Osteocyte (in vitro differentiated cells): ENCODE data around the gene MAP4K4. TPM values are rescaled to one million over a fixed set of nuclear protein-coding genes. Genes with fewer than 3 reads are reported as not detected.

Experiments
- DNase-seq: peaks from one replicate; pipeline ENCODE4 v3.0.0; 2021; ENCODE audit warnings: mixed read lengths; ENCODE audit not compliant: unreplicated experiment; ENCODE audit errors: extremely low spot score
- H3K27ac Mint-ChIP-seq: one replicate; pipeline ENCODE4 v1.8.0; 2021; ENCODE audit warnings: mild to moderate bottlenecking, mixed read lengths; ENCODE audit not compliant: unreplicated experiment
- H3K27me3 Mint-ChIP-seq: one replicate; pipeline ENCODE4 v1.8.0; 2021; ENCODE audit warnings: mixed read lengths; ENCODE audit not compliant: unreplicated experiment
- H3K36me3 Mint-ChIP-seq: one replicate; pipeline ENCODE4 v1.8.0; 2021; ENCODE audit warnings: mixed read lengths; ENCODE audit not compliant: unreplicated experiment
- H3K4me1 Mint-ChIP-seq: one replicate; pipeline ENCODE4 v1.8.0; 2021; ENCODE audit warnings: mixed read lengths; ENCODE audit not compliant: unreplicated experiment
- H3K4me3 Mint-ChIP-seq: one replicate; pipeline ENCODE4 v1.8.0; 2021; ENCODE audit warnings: mild to moderate bottlenecking, moderate library complexity, mixed read lengths; ENCODE audit not compliant: unreplicated experiment
- H3K9me3 Mint-ChIP-seq: one replicate; pipeline ENCODE4 v1.8.0; 2021; ENCODE audit warnings: mixed read lengths; ENCODE audit not compliant: unreplicated experiment
- CTCF ChIP-seq: fragments of 200-600 bp; sonication (generic); IDR thresholded peaks from 2 replicates; pipeline ENCODE4 v1.5.0; 2021; ENCODE audit warnings: antibody characterized with exemption, mild to moderate bottlenecking, moderate library complexity
- total RNA-seq: library from RNA; stranded (reverse); gene quantifications from 2 replicates; pipeline ENCODE4 v1.2.1, GENCODE V29; 2021

Gene MAP4K4
- total RNA-seq, 1 donor from 2014 or later: 126 TPM

- Mint-ChIP-seq H3K27me3 (no peaks in the 10 kb centered on the region), H3K27ac (no peak overlapping the region), H3K4me3 (no peak overlapping the region), H3K4me1 (peaks cover 3% of the 10 kb centered on the region), H3K36me3 (peaks cover 45% of the 10 kb centered on the region), H3K9me3 (no peaks in the 10 kb centered on the region)
- DNase-seq: no peak
- TF ChIP-seq CTCF: no peak
Observed at GRCh38 chr2:101881131-101881530, 183.6 kb downstream of the MAP4K4 start.

GRCh38 chr2:101882769-101883307 lies 185.3 kb downstream of the MAP4K4 start:
- Mint-ChIP-seq H3K4me3 (no peak overlapping the region), H3K9me3 (no peaks in the 10 kb centered on the region), H3K27ac (no peak overlapping the region), H3K4me1 (peaks cover 3% of the 10 kb centered on the region), H3K36me3 (peaks cover 46% of the 10 kb centered on the region), H3K27me3 (no peaks in the 10 kb centered on the region)
- DNase-seq: no peak
- TF ChIP-seq CTCF: no peak

GRCh38 chr2:101883860-101884259 lies 186.4 kb downstream of the MAP4K4 start:
- Mint-ChIP-seq H3K27me3 (no peaks in the 10 kb centered on the region), H3K4me1 (peaks cover 3% of the 10 kb centered on the region), H3K9me3 (no peaks in the 10 kb centered on the region), H3K36me3 (peaks cover 51% of the 10 kb centered on the region), H3K27ac (peak overlapping the region; percentile 50), H3K4me3 (no peak overlapping the region)
- peak; percentile 72 for TF ChIP-seq CTCF
- DNase-seq: no peak

GRCh38 chr2:101884423-101884822 lies 186.9 kb downstream of the MAP4K4 start:
- Mint-ChIP-seq H3K27me3 (no peaks in the 10 kb centered on the region), H3K27ac (no peak overlapping the region), H3K4me1 (peaks cover 3% of the 10 kb centered on the region), H3K36me3 (peaks cover 51% of the 10 kb centered on the region), H3K9me3 (no peaks in the 10 kb centered on the region), H3K4me3 (no peak overlapping the region)
- TF ChIP-seq CTCF: no peak
- no peak for DNase-seq

GRCh38 chr2:101887328-101887727 lies 189.8 kb downstream of the MAP4K4 start:
- Mint-ChIP-seq H3K27me3 (no peaks in the 10 kb centered on the region), H3K4me3 (no peak overlapping the region), H3K36me3 (peaks cover 56% of the 10 kb centered on the region), H3K9me3 (no peaks in the 10 kb centered on the region), H3K4me1 (peaks cover 3% of the 10 kb centered on the region), H3K27ac (no peak overlapping the region)
- TF ChIP-seq CTCF: no peak
- DNase-seq: no peak
